GM19372 (cell line): ENCODE results near the gene CDKN2A.

ENCODE experiments used
- ATAC-seq: cut with Tn5 transposase; IDR thresholded peaks from one replicate; pipeline ENCODE4 v1.9.1; 2021; ENCODE audit warnings: mild to moderate bottlenecking, low read depth, moderate library complexity; ENCODE audit not compliant: unreplicated experiment

Gene CDKN2A

DNA sequence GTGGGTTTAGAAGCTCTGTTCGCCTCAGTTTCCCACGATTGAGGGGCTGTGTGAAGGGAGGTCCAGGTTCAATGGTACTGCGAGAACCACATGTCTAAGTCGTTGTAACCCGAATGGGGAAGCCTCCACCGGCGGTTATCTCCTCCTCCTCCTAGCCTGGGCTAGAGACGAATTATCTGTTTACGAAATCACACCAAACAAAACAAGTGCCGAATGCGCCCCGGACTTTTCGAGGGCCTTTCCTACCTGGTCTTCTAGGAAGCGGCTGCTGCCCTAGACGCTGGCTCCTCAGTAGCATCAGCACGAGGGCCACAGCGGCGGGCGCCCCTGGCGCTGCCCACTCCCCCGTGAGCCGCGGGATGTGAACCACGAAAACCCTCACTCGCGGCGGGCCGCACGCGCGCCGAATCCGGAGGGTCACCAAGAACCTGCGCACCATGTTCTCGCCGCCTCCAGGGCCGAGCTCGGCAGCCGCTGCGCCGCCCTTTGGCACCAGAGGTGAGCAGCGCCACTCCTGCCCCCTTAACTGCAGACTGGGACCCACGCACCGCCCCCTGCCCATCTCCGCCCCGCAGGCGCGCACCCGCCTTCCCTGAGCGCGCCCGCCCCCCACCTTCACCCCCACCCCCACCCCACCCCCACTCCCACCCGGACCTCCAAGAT, at the start of gene CDKN2A:
Gene CDKN2A (minus strand): TSS at position 500 of the 663 bp plus-strand sequence.
- peak; percentile 39 for ATAC-seq

- no peak for ATAC-seq
Measured at GRCh38 chr9:22043928-22044327, 49.7 kb upstream of the CDKN2A start.

DNA sequence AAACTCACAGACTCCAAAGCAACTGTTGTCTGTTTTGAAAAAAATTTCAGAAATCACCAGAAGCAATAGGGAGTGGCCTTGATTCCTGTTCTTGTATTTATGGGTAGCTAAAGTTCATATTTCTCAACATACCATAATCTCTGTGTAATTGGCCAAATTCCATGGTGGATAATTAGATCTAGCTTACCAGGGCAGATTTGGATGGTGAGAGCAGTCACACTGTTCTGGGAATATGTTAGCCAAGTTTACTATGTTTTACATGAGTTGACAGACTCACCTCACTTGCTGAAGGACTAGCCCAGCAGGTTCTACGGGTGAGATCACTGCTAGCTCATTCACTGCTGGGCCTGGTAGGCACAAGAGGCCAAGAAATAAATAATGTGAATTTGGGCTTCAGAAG, 47.6 kb upstream of the CDKN2A start:
- no peak for ATAC-seq

DNA sequence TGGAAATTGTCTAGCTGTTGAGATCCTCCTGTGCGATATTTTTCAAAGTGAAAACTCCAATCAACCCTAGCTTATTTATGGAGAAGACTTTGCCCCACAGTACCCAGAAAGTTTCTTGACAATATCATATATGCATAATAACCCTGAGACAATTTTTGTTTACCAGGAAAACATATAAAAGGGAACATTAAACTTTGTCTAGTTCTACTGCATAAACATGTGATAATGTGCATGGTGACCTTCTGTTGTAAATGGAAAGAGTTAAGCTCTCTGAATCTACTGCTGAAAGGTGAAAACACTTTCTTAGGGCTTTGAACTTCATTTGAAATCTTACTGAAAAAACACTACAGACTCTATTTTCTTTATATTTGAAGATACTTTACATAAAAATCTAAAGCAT, 47.2 kb upstream of the CDKN2A start:
- no peak for ATAC-seq

- no peak for ATAC-seq
Measured at GRCh38 chr9:22040760-22041159, 46.6 kb upstream of the CDKN2A start.

GRCh38 chr9:22039258-22039657, 45.1 kb upstream of the CDKN2A start:
- no peak for ATAC-seq

DNA sequence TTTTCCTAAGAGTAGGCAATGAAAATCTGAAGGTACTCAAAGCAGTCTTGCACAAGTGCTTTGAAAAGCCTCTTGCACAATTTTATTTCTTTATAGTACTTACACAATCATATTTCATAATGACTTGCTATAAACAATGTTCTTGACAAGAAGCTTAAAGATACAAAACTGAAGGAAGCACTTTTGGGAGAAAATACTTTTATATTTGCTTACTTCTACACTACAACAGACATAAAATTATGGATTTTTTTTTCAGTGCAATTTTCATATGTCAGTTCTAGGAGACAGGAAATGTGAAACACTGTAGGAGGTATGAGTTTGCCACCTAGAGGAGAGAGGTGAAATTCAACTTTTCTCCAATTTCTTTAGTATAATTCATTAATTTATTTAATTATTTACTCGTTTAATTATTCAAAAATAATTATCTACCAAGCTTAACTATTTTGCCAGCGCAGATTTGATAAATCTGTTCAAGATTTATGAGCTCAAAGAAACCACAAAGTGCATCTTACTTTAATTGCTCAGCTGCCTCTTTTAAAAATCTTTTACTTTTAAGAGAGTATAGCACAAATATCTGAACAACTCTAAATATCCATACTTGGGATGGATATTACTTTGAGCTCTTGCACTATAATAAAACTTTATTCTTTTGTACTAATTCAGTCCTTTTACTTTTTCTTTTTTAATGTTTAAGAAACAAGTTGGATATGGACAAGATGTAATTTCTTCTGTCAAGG, 43.9 kb upstream of the CDKN2A start:
- peak; percentile 77 for ATAC-seq

GRCh38 chr9:22036866-22037626, 42.9 kb upstream of the CDKN2A start:
- no peak for ATAC-seq

DNA sequence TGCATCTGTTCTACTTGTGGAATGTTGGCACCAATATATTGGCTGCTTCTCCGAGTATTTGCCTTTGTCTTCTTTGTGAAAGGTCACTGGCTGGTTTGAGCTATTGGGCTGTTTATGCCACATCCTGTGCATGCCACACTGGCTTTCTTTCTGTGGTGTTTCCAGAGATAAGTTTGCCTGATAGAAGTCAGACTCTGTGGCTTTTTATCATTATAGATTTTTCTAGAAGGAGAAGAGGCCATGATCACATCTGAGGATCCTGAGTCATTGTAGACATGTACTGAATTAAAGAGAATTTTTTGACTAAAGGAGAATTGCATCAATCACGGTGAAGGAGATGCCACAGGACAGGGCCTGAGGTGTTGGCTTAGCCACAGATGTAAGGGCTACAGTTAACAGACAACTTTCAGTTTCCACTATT, 41.4 kb upstream of the CDKN2A start:
- no peak for ATAC-seq

DNA sequence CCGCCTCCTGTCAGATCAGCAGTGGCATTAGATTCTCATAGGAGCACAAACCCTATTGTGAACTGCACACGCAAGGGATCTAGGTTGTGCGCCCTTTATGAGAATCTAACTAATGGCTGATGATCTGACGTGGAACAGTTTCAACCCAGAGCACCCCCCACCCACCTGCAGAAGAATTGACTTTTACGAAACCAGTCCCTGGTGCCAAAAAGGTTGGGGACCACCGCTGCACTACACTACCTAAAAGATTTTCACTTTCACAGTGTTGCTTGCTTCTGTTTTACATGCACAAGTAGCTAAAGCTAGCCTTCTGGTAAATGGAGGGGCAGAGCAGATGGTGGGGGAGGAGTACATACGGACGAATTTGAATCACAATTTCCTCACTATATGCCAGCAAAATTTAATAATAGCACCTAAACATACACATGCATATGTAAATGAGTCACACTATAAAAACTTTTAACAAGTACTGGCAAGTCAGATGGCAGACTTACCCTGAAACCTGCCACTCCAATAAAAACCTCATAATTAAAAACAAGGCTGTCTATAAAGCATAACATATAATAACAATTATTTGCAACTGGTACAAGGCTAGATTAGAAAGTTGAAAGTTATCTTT, 38.9 kb upstream of the CDKN2A start:
- ATAC-seq = no peak

- no peak for ATAC-seq
Measured at GRCh38 chr9:22031655-22032411, 37.6 kb upstream of the CDKN2A start.

DNA sequence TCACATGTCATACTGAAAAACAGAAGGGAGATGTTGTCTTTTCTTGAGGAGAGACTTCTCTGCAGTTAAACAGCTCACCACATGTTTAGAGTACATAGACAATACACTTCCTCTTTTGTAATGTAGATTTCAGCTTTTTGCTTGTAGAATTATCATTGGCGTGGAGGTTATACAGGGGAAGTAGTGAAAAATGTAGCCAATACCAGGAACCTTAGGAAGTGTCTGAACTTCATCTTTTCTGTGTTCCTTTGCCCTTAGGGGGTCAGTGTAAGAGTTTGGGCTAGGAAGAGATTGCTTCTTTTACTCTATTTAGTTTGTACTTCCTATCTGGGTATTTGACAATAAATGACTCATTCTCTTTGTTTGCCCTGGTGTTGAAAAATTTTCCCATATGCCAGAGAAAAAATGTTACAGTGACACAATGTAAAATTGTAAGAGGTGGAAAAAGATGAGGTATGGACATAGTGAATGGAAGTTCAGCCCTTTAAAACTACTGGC, 36.0 kb upstream of the CDKN2A start:
- peak; percentile 90 for ATAC-seq

DNA sequence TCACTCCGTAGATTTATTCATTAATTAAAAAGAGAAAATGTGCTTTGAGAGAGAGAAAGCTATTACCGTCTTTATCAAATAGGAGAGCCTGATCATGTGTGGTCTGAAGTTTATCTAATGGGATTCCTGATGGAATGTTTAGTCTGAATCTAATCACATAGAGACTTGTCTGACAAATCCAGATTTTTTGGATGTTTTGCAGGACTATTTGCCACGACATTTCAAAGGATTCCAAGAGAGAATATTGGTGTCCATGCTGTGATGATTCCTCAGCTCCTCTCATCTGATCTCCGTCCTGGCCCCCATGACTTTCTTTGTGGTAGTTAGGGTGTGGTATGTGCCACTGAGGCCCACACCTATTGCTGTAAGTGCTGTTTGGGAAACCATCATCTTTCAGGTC, 35.0 kb upstream of the CDKN2A start:
- ATAC-seq = no peak

DNA sequence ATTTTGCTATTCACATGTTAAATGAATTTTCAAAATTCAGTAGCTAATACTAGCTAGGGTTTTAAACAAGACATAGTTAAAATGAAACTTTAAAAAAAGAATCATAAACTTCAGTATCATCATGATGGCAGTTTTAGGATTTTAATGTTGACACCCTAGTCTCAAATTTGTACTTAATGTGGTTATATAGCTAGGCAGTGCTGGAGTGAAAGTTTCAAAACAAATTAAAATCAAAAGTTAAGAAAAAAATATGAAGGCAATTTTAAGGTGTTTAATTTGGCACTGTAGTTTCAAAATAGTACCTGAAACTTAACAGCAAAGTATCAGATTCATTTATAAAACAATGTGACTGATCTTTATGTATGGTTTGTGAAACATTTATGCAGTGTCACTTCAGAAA, 34.2 kb upstream of the CDKN2A start:
- ATAC-seq = no peak

GRCh38 chr9:22026696-22027095, 32.5 kb upstream of the CDKN2A start:
- ATAC-seq = no peak

DNA sequence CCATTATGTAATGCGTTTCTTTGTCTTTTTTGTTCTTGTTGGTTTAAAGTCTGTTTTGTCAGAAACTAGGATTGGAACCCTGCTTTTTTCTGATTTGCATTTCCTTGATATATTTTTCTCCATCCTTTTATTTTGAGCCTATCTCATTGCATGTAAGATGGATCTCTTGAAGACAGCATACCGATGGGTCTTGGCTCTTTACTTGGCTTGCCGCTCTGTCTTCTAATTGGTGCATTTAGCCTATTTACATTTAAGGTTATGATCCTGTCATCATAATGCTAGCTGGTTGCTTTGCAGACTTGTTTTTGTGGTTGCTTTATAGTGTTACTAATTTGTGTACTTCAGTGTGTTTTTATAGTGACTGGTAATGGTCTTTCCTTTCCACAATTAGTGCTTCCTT, 28.2 kb upstream of the CDKN2A start:
- ATAC-seq = no peak

DNA sequence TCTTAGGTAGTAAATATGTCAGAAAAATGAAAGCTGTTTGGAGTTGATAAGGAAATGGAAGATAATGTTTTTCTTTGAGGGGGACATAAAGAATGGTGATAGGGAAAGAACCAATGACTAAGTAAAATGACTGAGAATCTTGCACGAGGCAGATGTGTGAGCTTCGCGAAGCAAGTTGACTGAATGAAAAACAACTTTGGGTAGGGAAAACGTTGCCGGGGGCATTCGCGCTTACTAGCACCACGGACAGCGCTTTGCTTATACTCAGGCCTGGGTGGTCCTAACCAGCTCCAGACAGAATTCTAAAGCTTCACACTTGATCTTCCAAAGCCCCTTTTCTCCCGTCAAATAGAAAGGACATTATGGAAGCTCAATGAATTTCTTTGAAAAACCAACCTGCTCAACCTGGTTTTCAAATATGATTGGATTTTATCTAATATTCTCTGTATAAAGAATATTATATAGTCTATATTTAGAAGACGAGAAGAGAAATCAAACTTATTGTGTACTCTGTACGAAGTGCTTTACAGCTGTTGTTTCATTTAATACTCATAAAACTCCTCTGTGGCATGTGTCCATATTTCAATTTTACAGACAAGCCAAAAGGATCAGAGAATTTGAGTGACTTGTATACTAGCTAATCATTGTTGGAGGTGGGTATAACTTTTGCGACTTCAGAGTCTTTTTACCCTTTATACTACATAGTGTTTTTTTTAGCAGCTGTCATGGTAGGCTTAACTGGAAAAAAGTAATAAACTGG, 16.9 kb upstream of the CDKN2A start:
- ATAC-seq = no peak

DNA sequence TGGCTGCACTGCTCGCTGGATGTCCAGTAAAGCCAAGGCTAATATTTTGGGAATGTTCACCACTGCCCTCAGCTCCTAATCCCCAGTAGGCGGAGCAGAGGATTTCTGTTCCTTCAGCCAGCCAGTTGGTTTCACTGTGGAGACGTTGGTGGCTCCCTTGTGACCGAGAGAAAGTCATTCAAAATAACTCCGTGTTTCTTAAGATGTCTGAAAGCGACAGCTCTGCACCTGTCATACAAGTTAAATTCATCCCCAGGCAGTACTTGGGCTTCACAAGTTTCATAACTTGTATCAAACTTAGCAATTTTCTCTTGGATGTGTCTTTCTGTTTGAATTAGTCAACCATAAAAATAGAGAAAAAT, 15.3 kb upstream of the CDKN2A start:
- ATAC-seq = peak; percentile 25

DNA sequence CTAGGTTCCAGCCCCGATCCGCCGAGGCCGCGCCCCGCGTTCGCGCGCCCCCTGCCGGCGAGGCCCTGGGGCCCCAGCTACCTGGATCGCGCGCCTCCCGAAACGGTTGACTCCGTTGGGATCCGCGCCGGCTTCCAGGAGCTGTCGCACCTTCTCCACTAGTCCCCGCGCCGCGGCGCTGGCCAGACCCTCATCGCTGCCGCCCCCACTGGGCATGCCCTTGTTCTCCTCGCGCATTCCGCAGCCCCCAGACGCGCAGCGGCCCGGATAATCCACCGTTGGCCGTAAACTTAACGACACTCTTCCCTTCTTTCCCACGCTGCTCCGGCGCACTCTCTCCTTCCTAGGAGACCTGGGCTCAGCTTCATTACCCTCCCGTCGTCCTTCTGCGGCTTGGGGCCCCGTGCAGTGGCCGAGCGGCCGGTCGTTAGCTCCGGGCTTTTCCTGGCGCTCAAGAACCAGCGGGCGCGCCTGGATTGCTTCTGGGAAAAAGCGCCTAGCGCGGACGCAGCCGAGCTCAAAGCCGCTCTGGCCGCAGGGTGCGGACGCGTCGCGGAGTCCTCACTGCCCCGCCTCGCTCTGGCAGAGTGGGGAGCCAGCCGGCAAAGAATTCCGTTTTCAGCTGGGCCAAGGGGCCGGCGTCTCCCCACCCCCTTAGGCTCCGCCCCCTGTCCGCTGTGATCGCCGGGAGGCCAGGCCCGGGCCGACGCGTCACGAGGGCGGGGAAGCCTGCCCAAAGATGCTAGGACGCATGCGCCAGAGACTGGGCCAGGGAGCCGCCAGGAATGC, 14.7 kb upstream of the CDKN2A start, which contains the start of gene CDKN2B:
Gene CDKN2B (minus strand): TSS at position 589 of the 789 bp plus-strand sequence. CDS start 352 bp downstream, at position 237.
- ATAC-seq = peak; percentile 86
